OCI-LY1 (cell line): ENCODE data around the gene SMC6.
A peak's percentile ranks its signal among the peaks of the same experiment; 100 is the strongest.

Source experiments
- H2AFZ ChIP-seq: fragments of 200-600 bp; sonication (generic), shearing (Covaris generic); 2 replicates; pipeline ENCODE4 v1.6.0; 2014; ENCODE audit warnings: antibody characterized with exemption, mild to moderate bottlenecking, low read length
- H3F3A ChIP-seq: fragments of 200-600 bp; sonication (generic), shearing (Covaris generic); 2 replicates; pipeline ENCODE4 v1.6.0; 2014; ENCODE audit warnings: mild to moderate bottlenecking, antibody characterized with exemption, low read length, moderate library complexity; ENCODE audit not compliant: insufficient read depth
- H3K27ac ChIP-seq: fragments of 200-600 bp; sonication (generic); 2 replicates; pipeline ENCODE4 v1.5.1; 2014; ENCODE audit warnings: low read length, mixed run types, mild to moderate bottlenecking, low read depth; ENCODE audit not compliant: poor library complexity, severe bottlenecking
- H3K27me3 ChIP-seq: fragments of 200-600 bp; sonication (generic); 2 replicates; pipeline ENCODE4 v1.6.0; 2014; ENCODE audit warnings: antibody characterized with exemption, mild to moderate bottlenecking, low read length, moderate library complexity; ENCODE audit not compliant: insufficient read depth
- H3K36me3 ChIP-seq: fragments of 200-600 bp; sonication (generic); 2 replicates; pipeline ENCODE4 v1.6.1; 2014; ENCODE audit warnings: mild to moderate bottlenecking, antibody characterized with exemption, low read length, moderate library complexity, mixed read lengths; ENCODE audit not compliant: insufficient read depth
- H3K4me1 ChIP-seq: fragments of 200-600 bp; sonication (generic); 2 replicates; pipeline ENCODE4 v1.5.1; 2014; ENCODE audit warnings: mild to moderate bottlenecking, low read length, moderate library complexity; ENCODE audit not compliant: insufficient read depth, severe bottlenecking
- H3K4me2 ChIP-seq: fragments of 200-600 bp; sonication (generic), shearing (Covaris generic); 2 replicates; pipeline ENCODE4 v1.6.1; 2014; ENCODE audit warnings: low read length
- H3K4me3 ChIP-seq: fragments of 200-600 bp; sonication (generic); 2 replicates; pipeline ENCODE4 v1.5.1; 2014; ENCODE audit warnings: low read length, low read depth, mild to moderate bottlenecking, mixed read lengths; ENCODE audit not compliant: poor library complexity, severe bottlenecking
- H3K79me2 ChIP-seq: fragments of 200-600 bp; shearing (Covaris generic); 2 replicates; pipeline ENCODE4 v1.6.1; 2016; ENCODE audit warnings: mixed run types, low read length, mixed read lengths; ENCODE audit not compliant: insufficient read depth
- H3K9ac ChIP-seq: fragments of 200-600 bp; sonication (generic), shearing (Covaris generic); 2 replicates; pipeline ENCODE4 v1.6.1; 2014; ENCODE audit warnings: mild to moderate bottlenecking, low read length, mixed read lengths
- H3K9me2 ChIP-seq: fragments of 200-600 bp; sonication (generic), shearing (Covaris generic); 2 replicates; pipeline ENCODE4 v1.6.1; 2014; ENCODE audit warnings: low read depth, mild to moderate bottlenecking, low read length, mixed read lengths
- H3K9me3 ChIP-seq: fragments of 200-600 bp; shearing (Covaris generic); 2 replicates; pipeline ENCODE4 v1.6.1; 2014; ENCODE audit warnings: low read length, mixed read lengths
- H4K20me1 ChIP-seq: fragments of 200-600 bp; sonication (generic), shearing (Covaris generic); 2 replicates; pipeline ENCODE4 v1.6.0; 2016; ENCODE audit warnings: mild to moderate bottlenecking, low read length; ENCODE audit not compliant: insufficient read depth
- CTCF ChIP-seq: fragments of 200-600 bp; sonication (generic), shearing (Covaris generic); IDR thresholded peaks from 2 replicates; pipeline ENCODE4 v1.5.1; 2017; ENCODE audit warnings: mild to moderate bottlenecking, antibody characterized with exemption, low read length, moderate library complexity, mixed read lengths
- EZH2 ChIP-seq: fragments of 200-600 bp; sonication (generic), shearing (Covaris generic); IDR thresholded peaks from 2 replicates; pipeline ENCODE4 v1.8.0; 2017; ENCODE audit warnings: borderline replicate concordance, mixed run types, mild to moderate bottlenecking, antibody characterized with exemption, low read length, moderate library complexity, mixed read lengths

The SMC6 gene

GRCh38 chr2:17648581-17648980 lies 105.0 kb downstream of the SMC6 start:
- Histone ChIP-seq H3K36me3 (no peaks in the 10 kb centered on the region), H3K27ac (no peak overlapping the region), H3K4me1 (peaks cover 4% of the 10 kb centered on the region), H2AFZ (no peak overlapping the region), H3K9me2 (no peaks in the 10 kb centered on the region), H4K20me1 (no peaks in the 10 kb centered on the region), H3K79me2 (no peaks in the 10 kb centered on the region), H3K9ac (no peak overlapping the region), H3K9me3 (no peaks in the 10 kb centered on the region), H3K4me3 (no peak overlapping the region), H3K4me2 (no peak overlapping the region), H3K27me3 (no peaks in the 10 kb centered on the region), H3F3A (no peaks in the 10 kb centered on the region)
- TF ChIP-seq CTCF (no peak), EZH2 (no peak)

- Histone ChIP-seq H3K9ac (no peak overlapping the region), H3K4me2 (no peak overlapping the region), H3K4me1 (peaks cover 4% of the 10 kb centered on the region), H3F3A (no peaks in the 10 kb centered on the region), H2AFZ (no peak overlapping the region), H4K20me1 (no peaks in the 10 kb centered on the region), H3K4me3 (no peak overlapping the region), H3K27ac (no peak overlapping the region), H3K9me3 (no peaks in the 10 kb centered on the region), H3K79me2 (no peaks in the 10 kb centered on the region), H3K9me2 (no peaks in the 10 kb centered on the region), H3K27me3 (no peaks in the 10 kb centered on the region), H3K36me3 (no peaks in the 10 kb centered on the region)
- no peak for TF ChIP-seq EZH2
- no peak for TF ChIP-seq CTCF
Measured at GRCh38 chr2:17646838-17647701, 106.5 kb downstream of the SMC6 start.

GRCh38 chr2:17646081-17646554 lies 107.5 kb downstream of the SMC6 start:
- H3K4me1 ChIP-seq = peaks cover 4% of the 10 kb centered on the region
- H3F3A ChIP-seq = no peaks in the 10 kb centered on the region
- H3K9me3 ChIP-seq = no peaks in the 10 kb centered on the region
- H3K79me2 ChIP-seq = no peaks in the 10 kb centered on the region
- no peaks in the 10 kb centered on the region for H4K20me1 ChIP-seq
- H3K4me3 ChIP-seq = no peak overlapping the region
- no peaks in the 10 kb centered on the region for H3K27me3 ChIP-seq
- H2AFZ ChIP-seq = no peak overlapping the region
- H3K9me2 ChIP-seq = no peaks in the 10 kb centered on the region
- no peak overlapping the region for H3K9ac ChIP-seq
- H3K4me2 ChIP-seq = no peak overlapping the region
- H3K27ac ChIP-seq = no peak overlapping the region
- TF ChIP-seq EZH2 (no peak), CTCF (peak; percentile 90)
- H3K36me3 ChIP-seq = no peaks in the 10 kb centered on the region
